ENCODE results near the gene SLC1A1.

The SLC1A1 gene

DNA sequence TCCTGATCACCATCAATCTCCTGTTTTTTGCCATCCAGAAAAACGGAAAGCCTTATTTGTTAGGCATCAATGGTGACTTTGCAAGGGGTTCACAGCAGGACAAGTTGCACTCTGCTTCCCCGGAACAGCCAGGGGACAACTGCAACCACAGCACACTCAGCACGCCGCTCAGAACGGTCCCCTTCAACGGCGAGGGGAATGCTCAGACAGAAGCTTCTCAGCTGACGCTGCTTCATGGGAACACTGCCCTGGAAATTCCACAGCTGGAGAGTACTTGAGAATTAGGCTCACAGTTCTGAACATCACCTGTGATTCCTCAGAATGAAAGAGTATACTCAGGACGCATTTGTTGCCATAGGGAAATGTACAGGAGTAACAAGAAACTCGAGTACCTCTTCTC, 131.7 kb downstream of the SLC1A1 start:
- no peak for DNase-seq

DNA sequence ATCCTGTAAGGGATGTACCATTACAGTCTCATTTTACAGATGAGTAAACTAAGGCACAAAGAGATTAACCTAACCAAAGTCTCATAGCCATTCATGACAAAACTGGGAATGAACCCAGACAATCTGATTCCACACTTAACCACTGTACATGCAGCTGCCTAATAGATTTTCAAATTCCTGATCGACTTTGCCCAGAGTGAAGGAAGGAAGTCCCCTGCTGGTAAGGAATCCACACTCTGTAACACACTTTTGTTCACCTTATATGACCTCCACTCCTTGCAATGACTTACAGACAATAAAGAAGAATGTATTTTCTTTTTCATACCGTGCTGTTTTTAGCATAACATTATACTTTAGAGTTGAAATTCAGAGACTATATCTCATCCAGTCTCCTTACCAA, 140.6 kb downstream of the SLC1A1 start:
- DNase-seq = no peak

All from NCI-H524 treated with DMSO at 0.1 percent for 48 hours (cell line).